OCI-LY3 (cell line): ENCODE results near the gene PCSK4.

ENCODE experiments used
- CTCF ChIP-seq: fragments of 200-600, 300-600 bp; sonication (generic); IDR thresholded peaks from 2 replicates; pipeline ENCODE4 v1.5.1; 2014; ENCODE audit warnings: antibody characterized with exemption, low read length, low read depth
- EZH2phosphoT487 ChIP-seq: fragments of 200-600 bp; shearing (Covaris generic); IDR thresholded peaks from 2 replicates; pipeline ENCODE4 v1.6.1; 2018; ENCODE audit warnings: antibody characterized with exemption, mixed run types, low read depth

DNA sequence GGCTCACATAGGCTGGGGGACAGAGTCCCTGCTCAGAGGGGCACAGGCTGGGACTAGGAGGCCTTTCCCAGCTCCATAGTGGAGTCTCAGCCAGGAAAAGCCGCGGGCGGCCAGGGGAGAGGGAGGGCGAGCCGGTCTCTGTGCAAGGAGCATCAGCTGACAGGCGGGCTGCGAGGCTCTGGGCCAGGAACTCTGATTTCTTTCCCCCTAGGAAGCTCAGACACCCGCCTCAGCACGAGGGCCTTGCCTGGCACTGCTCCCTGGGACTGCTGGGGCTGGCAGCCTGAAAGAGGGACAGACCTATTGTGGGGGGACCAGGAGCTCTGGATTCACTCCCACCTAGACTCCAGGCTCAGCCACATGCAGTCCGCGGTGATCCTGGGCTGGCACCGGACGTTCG, 31.5 kb upstream of the PCSK4 start:
- TF ChIP-seq CTCF = no peak
- TF ChIP-seq EZH2phosphoT487 = no peak
